Iris pigment epithelial cell (primary cell): ENCODE results near the gene LYPD4.
A peak's percentile ranks its signal among the peaks of the same experiment; 100 is the strongest.
"Not testable (repeated sequence)": the region's sequence is repeated elsewhere in the genome, so short reads cannot be mapped to it uniquely, and the experiment has no call there.

ENCODE experiments used
- DNase-seq: peaks from one replicate; pipeline ENCODE4 v3.0.0-alpha.2; 2011; ENCODE audit warnings: low read depth

LYPD4 gene, protein sequence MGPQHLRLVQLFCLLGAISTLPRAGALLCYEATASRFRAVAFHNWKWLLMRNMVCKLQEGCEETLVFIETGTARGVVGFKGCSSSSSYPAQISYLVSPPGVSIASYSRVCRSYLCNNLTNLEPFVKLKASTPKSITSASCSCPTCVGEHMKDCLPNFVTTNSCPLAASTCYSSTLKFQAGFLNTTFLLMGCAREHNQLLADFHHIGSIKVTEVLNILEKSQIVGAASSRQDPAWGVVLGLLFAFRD

GRCh38 chr19:41844601-41845000 lies at the start of gene LYPD4:
Gene LYPD4 (minus strand): TSS chr19:41844683. CDS start chr19:41839285, 5,398 bp downstream.
- DNase-seq, result no peak

DNA sequence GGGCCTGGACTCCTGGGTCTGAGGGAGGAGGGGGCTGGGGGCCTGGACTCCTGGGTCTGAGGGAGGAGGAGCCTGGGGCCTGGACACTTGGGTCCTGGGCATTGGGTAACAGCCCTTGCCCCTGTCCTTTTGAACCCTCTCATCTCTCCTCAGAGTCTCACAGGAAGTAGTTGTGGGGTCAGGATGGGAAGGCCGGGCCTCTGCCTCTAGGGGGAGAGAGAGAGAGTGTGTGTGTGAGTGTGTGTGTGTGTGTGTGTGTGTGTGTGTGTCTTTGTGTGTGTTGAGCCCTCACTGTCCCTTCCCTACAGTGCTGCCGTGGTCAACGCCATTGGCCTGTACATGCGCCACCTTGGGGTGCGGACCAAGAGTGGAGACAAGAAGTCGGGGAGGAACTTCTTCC lies 49.4 kb upstream of the LYPD4 start:
- peak; percentile 44 for DNase-seq

- DNase-seq, result no peak
These were observed 47.9 kb upstream of the LYPD4 start for GRCh38 chr19:41892173-41892902.

- DNase-seq, result no peak
These were observed 46.5 kb upstream of the LYPD4 start for GRCh38 chr19:41890936-41891335.

GRCh38 chr19:41889896-41890295 lies 45.4 kb upstream of the LYPD4 start:
- no peak for DNase-seq

- no peak for DNase-seq
These were observed 44.4 kb upstream of the LYPD4 start for GRCh38 chr19:41888926-41889325.

DNA sequence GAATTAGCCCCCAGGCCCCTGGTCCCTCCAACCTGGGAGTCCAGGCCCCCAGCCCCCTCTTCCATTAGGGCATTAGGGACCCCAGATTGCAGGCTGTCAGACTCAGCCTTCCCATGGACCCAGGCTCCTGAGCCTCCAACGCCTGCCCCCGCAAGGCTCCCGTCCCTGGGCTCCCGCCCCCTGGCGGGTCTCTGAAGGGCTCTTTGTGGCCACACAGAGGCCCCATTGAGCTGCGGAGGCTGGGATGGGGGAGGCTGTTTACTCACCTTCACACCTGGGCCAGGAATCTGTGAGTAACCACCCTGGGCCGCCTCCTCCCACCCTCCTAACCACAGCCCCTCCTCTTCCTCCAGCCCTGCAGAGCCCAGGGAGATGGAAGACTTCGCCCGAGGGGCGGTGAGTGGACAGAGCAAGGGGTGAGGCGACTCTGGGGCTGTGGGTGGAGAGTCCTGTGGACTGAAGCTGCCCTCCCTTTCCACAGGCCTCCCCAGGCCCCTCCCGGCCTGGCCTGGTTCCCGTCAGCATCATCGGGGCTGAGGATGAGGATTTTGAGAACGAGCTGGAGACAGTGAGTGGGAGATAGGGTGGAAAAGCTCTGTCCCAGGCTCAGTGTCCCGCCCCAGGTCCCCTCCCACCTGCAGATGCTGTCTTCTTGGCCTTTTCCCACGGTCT lies 43.4 kb upstream of the LYPD4 start:
- DNase-seq, result peak; percentile 60

GRCh38 chr19:41886761-41887710 lies 42.6 kb upstream of the LYPD4 start:
- no peak for DNase-seq

DNA sequence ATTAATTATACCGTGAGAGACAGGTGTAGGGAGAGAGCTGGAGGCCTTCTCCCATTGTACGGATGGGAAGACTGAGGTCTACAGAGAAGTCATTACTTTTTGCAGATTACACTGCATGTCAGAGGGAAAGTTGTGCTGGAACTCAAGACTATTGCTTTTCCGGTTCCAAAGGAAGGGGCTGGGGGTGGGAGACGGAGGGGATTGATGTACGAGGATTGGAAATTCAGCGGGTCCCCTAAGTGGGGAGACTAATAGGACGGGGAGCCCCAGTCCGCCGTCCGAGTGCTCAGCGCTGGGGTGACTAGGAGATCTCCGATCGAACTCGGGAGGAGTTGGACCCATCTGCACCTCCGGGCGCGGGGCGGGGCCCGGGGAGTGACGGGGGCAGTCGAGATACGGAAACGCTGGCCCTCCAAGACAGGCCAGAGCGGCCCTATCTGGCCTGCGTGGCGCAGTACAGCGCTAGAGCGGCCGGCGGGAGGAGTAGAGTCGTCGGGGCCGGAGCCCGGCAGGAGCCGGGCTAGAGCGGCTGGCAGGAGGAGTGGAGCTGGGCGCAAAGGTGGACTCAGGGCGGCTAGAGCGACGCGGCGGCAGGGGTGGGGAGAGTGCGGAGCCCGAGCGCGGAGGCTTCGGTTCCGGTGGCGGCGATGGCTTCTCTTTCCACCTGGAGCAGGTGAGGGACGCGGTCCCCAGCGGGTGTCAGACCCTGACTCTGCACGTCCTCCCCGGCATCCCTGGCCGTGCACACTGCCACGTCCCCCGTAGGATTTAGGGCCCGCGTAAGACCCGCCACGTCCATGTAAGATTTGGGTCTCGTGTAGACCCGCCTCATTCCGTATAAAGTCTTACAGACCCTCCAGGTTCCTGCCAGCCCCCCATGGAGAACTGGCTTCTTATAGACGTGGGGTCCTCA lies 39.6 kb upstream of the LYPD4 start:
- DNase-seq, result peak; percentile 98

GRCh38 chr19:41883463-41883820 lies 39.0 kb upstream of the LYPD4 start:
- DNase-seq, result no peak

DNA sequence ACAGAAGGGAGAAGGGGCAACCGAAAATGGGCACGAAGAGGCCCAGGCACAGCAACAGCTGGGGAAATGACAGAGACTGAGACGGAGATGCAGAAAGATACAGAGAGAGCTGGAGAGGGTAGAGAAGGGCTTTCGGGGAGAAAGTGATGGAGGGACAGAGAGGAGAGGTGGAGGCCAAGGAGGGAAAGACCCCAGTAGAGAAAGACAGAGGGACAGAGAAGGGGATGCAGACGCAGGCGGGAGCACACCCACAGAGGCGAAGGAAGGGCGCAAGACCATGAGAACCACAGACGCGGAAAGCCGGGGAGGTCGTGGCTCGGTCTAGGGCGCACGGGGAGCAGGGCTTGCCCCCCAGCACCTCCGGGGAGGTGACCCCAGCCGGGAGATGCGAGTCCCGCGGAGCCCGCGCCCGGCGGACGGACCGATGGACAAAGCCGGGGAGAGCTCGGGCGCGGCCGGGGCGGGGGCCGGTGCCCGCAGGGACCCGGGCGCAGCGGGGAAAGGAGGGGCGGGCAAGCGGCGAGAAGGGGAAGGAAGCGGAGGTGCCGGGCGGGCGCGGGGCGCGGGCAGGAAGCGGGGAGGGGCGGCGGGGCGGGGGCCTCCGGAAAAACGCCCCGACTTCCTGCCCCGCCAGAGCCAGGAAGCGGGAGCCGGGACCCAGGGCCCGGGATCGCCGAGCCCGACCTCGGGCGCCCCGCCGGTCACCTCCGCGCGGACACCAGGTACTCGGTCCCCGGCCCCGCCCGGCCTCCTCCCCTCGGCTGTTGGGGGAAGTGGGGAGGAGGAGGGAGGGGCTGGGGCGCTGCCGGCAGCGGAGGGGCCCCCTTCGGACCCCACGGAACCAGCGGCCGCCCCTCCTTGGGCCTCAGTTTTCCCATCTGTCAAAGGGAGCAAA lies 38.3 kb upstream of the LYPD4 start, which contains the start of gene ARHGEF1:
Gene ARHGEF1 (plus strand): TSS at position 617 of the 895 bp plus-strand sequence. CDS start 4,899 bp downstream, outside the sequence.
- no peak for DNase-seq

GRCh38 chr19:41880329-41880708 lies 35.8 kb upstream of the LYPD4 start:
- no peak for DNase-seq

DNA sequence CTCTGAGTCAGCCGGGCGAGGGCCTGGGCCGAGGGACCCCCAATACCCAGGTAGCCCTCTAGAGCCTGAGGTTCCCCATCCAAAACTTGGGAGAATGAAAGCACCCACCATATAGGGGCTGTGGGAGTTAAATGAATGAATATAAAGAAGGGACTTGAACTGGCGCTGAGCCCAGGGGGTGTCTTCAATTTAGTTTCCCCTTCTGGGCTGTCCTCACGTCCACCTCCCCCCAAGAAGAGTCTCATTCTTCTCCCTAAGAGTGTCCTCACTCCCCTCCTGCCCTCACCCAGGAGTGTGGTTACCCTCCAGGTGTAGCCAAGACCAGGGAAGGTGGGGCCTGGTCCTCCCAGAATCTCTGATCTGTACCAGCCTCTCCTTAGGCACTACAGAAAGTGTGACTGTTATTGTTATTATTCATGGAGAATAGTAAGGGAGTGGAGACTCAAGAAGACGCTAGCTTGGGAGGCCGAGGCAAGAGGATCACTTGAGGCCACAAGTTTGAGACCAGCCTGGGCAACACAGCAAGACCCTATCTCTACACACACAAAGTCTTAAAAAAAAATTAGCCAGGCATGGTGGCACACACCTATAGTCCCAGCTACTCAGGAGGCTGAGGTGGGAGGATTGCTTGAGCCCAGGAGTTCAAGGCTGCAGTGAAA lies 35.3 kb upstream of the LYPD4 start:
- DNase-seq, result no peak

GRCh38 chr19:41879080-41879479 lies 34.6 kb upstream of the LYPD4 start:
- DNase-seq, result no peak

DNA sequence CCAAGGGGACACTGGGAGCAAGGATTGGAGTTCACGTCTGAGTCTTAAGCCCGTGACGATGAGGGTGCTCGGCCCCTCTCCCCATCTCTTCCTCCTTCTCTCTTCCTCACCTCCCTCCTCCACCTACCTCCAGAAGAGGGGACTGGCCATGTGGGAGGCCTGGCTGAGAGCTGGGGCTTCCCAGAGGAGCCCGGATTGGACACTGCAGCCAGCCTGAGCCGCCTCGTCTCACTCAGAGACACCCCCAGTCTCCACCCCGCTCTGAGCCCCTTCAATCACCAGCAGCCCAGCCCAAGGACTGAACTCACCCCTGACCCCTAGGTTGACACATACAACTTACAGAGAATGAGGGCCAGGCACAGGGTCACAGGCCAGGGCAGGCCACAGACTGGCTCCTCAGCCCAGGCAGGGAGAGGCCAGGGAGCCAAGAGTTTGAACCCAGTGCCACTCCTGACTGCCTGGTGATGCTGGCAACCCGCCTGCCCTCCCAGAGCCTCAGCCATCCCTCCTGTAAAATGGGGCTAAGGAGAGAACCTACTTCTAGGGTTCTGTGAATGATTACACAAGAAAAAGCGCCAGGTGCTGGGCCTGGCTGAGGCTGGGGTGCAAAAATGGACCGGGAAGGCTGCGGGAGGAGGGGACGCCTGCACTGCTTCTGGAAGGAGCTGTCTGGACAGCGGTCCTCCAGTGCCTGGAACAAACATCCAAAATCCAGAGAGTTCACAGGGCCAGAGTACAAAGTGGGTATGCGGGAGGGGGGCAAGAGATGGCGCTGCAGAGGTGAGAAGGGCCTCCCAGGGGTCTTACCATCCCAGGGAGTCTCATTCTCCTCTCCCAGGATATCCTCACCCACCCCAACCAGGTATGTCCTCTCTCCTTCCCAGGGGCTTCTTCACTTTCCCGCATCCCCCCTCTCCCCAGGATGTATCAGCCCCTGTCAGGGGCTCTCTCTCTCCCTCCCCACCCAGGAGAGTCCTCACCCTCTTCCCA lies 33.7 kb upstream of the LYPD4 start:
- DNase-seq, result no peak

DNA sequence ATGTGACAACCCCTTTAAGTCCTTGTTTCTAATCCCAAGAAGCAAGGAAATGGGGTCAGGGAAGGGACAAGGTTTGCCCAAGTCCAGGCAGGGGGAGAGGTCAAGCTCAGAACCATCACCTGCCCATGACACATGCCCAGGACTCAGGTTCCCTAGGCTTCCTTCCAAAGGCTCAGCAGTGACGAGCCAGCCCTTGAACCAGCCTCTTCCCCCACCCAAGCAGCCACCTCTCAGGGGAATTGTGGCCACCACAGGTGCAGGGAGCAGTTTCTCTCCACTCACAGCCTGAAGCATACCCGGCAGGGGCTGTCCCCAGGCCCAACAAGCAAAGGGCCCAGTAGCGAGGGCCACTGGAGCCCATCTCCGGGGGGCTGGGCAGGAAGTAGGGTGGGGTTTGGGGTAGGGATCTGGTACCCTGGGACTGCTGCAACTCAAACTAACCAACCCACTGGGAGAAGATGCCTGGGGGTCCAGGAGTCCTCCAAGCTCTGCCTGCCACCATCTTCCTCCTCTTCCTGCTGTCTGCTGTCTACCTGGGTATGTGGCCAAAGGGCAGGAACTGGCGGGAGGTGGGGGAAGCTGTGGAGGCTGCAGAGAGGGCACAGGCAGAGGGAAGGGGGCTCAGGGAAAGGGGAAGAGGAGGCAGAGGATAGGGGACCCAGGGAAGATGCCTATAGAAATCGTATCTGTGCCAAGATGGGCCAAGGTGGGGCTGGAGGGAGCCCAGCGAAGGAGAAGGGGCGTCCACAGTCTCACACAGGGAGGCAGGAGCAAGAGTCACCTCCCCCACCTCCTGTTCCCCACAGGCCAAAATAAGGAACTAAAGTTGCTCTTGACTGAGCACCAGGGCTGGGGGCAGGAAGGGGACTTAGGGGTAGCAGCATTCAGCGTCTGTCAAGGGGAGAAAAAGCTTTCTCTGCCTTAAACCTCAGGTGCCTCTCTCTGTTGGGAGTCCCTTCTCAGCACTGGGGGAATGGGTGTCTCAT lies 32.7 kb upstream of the LYPD4 start, which contains the start of gene CD79A:
Gene CD79A (plus strand): TSS at position 433 of the 986 bp plus-strand sequence. CDS start 26 bp downstream, at position 459.
- no peak for DNase-seq

DNA sequence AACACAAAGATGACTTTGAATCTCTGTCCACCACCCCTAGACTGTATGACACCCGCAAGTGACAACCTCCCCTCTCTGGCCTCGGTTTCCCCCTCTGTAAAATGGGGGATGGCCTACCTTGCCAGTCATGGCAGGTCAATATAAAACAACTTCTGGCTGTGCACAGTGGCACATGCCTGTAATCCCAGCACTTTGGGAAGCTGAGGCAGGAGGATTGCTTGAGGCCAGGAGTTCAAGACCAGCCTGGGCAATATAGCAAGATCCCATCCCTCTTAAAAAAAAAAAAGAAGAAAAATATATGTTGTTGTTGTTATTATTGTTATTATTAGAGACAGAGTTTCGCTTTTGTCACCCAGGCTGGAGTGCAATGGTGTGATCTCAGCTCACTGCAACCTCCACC lies 31.5 kb upstream of the LYPD4 start:
- not testable (repeated sequence) for DNase-seq
